Measurements from ENCODE around the gene RPL6.

The RPL6 gene

DNA sequence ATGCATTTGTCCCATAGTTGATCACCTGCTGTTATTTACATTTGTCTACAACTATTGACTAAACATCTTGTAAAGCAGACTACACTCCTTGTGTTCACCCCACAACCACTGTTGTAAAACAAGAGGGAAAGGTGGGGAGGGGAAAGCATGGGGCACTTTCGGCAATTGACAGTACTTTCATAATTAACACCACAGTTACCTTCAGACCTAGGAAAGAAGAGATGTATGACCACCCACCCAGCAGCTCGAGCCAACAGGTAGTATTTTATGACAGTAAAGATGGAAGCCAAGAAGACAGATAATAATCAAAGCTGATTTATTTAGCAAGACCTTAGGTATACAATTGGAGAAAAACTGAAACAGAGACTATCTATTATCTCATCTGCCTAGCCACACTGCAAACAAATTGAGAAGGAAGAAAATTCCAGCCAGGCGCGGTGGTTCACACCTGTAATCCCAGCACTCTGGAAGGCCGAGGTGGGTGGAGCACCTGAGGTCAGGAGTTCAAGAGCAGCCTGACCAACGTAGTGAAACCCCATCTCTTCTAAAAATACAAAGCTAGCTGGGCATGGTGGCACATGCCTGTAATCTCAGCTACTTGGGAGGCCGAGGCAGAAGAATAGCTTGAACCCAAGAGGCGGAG lies 38.4 kb downstream of the RPL6 start:
- TF ChIP-seq, protein P1, sequence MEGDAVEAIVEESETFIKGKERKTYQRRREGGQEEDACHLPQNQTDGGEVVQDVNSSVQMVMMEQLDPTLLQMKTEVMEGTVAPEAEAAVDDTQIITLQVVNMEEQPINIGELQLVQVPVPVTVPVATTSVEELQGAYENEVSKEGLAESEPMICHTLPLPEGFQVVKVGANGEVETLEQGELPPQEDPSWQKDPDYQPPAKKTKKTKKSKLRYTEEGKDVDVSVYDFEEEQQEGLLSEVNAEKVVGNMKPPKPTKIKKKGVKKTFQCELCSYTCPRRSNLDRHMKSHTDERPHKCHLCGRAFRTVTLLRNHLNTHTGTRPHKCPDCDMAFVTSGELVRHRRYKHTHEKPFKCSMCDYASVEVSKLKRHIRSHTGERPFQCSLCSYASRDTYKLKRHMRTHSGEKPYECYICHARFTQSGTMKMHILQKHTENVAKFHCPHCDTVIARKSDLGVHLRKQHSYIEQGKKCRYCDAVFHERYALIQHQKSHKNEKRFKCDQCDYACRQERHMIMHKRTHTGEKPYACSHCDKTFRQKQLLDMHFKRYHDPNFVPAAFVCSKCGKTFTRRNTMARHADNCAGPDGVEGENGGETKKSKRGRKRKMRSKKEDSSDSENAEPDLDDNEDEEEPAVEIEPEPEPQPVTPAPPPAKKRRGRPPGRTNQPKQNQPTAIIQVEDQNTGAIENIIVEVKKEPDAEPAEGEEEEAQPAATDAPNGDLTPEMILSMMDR (IDR thresholded peaks at IDR 0.05; ENCODE audit: low read length, missing control alignments) = no peak
- DNase-seq (ENCODE audit: low read depth) = no peak
- H3K4me3 ChIP-seq (replicated peaks; ENCODE audit: low read depth, low read length) = no peak overlapping the region

GRCh38 chr12:112370199-112370598 lies 39.2 kb downstream of the RPL6 start:
- no peak overlapping the region for H3K4me3 ChIP-seq (replicated peaks; ENCODE audit: low read depth, low read length)
- TF ChIP-seq, protein P1 (IDR thresholded peaks at IDR 0.05; ENCODE audit: low read length, missing control alignments) = no peak
- no peak for DNase-seq (ENCODE audit: low read depth)

DNA sequence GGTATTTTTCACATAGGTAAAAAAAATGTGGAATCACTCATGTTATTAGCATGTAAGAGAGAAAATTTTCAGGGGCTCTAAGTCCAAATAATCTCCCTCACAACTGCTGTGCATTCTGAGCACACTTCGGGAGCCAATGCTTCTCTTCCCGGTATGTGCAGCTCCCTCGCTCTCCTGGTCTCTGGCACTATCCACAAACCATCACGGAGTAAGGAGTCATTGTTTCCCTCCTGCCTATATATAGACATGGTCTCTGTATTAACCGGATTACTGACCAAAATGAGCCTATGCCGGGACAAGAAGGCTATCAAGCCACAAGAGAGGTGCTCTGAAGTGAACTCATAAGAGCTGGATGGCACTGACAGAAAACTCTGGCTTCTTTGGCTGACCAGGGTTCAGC lies 40.5 kb downstream of the RPL6 start:
- H3K4me3 ChIP-seq (replicated peaks; ENCODE audit: low read depth, low read length) = no peak overlapping the region
- TF ChIP-seq, protein P1 (IDR thresholded peaks at IDR 0.05; ENCODE audit: low read length, missing control alignments) = no peak
- no peak for DNase-seq (ENCODE audit: low read depth)

DNA sequence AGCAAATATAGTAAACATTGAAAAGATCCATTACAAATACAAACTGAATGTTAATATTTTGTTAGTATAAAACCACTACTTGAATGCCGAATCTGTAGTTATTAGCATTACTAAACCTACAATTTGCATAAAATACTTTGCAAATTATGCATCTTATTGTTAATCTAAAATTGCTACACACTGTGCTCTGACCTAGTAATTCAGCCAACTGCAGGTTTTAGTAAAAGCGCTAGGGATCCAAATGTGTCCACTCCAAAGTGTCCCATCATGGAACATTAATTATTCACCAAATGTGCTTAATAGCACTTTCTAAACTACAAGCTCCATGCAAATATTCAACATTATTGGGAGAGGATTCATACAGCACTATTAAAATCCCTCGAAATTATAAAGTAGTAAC lies 41.4 kb downstream of the RPL6 start:
- DNase-seq (ENCODE audit: low read depth) = no peak
- no peak overlapping the region for H3K4me3 ChIP-seq (replicated peaks; ENCODE audit: low read depth, low read length)
- TF ChIP-seq, protein P1 (IDR thresholded peaks at IDR 0.05; ENCODE audit: low read length, missing control alignments) = no peak

DNA sequence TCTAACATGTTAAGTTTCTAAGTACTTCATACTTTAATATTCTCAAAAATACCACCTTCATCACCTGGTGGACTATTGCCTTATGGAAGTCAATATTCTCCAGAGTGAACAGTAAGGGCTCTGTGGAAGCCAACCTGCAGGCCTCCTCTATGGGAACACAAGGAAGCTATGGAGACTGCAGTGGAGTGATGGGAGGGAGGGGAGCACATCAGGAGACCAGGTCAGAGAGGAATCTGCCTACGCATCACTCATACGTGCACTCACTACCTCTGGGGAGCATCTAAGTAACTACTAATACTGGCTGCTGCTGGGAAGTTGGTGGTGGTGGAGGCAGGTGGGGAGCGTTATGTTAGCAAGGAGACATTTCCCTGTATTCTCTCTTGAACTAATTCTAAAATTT lies 47.1 kb downstream of the RPL6 start:
- H3K4me3 ChIP-seq (replicated peaks; ENCODE audit: low read depth, low read length) = no peak overlapping the region
- DNase-seq (ENCODE audit: low read depth) = no peak
- TF ChIP-seq, protein P1 (IDR thresholded peaks at IDR 0.05; ENCODE audit: low read length, missing control alignments) = no peak

DNA sequence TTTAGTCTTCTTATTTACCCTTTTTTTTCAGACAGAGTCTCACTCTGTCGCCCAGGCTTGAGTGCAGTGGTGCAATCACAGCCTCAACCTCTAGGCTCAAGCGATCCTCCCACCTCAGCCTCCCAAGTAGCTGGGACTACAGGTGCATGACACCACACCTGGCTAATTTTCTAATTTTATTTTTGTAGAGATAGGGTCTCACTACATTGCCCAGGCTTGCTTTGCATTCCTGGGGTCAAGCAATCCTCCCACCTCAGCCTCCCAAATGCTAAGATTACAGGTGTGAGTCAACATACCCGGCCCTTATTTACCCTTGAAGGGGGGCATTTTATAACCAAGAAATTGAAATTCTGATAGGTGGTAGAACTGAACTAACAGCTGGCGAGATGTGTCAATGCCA lies 48.1 kb downstream of the RPL6 start:
- DNase-seq (ENCODE audit: low read depth) = no peak
- TF ChIP-seq, protein P1 (IDR thresholded peaks at IDR 0.05; ENCODE audit: low read length, missing control alignments) = no peak
- H3K4me3 ChIP-seq (replicated peaks; ENCODE audit: low read depth, low read length) = no peak overlapping the region

- DNase-seq (ENCODE audit: low read depth) = no peak
These were observed 50.1 kb downstream of the RPL6 start for GRCh38 chr12:112359290-112359689.

More at GRCh38 chr12:112359290-112359689, 50.1 kb downstream of the RPL6 start:
- no peak overlapping the region for H3K4me3 ChIP-seq (replicated peaks; ENCODE audit: low read depth, low read length)
- TF ChIP-seq, protein P1 (IDR thresholded peaks at IDR 0.05; ENCODE audit: low read length, missing control alignments) = no peak

Measured in fibroblast of pulmonary artery (primary cell).